HEK293 (cell line): ENCODE data around the gene DNAH5.

ENCODE experiments used
- CTCF ChIA-PET: fragments of 350-600 bp; formaldehyde crosslinking; extraction: SDS; loops from one replicate; lab custom pipeline; 2021; ENCODE audit warnings: antibody characterized with exemption; lab: Yijun Ruan, JAX
- POLR2A ChIA-PET: fragments of 300-600 bp; formaldehyde crosslinking; extraction: SDS; loops from one replicate; lab custom pipeline; 2020; ENCODE audit warnings: antibody characterized with exemption, inconsistent platforms; lab: Yijun Ruan, JAX
- H3K27ac ChIP-seq: fragments of 200-500 bp; sonication (Bioruptor generic); 2 replicates; pipeline ENCODE4 v1.5.1; 2014; ENCODE audit warnings: low read depth, low read length, control low read depth, inconsistent platforms; ENCODE audit errors: extremely low read depth
- H3K36me3 ChIP-seq, 2 experiments: fragments of 200-500 bp in 1 of 2; sonication (Bioruptor generic) in 1 of 2; 1 replicate in 1 of 2; 2 replicates in 1 of 2; pipeline ENCODE4 v1.5.1; 2014 to 2017; ENCODE audit warnings: inconsistent platforms in 2 of 2, low read length in 2 of 2; ENCODE audit not compliant: control insufficient read depth in 2 of 2, insufficient read depth in 1 of 2
- H3K4me1 ChIP-seq: fragments of 200-500 bp; sonication (Bioruptor generic); 2 replicates; pipeline ENCODE4 v1.5.1; 2014; ENCODE audit warnings: mild to moderate bottlenecking, low read length, inconsistent platforms; ENCODE audit not compliant: control insufficient read depth, insufficient read depth
- H3K4me3 ChIP-seq: 2 replicates; pipeline ENCODE4 v1.5.1; 2011; ENCODE audit warnings: low read depth, mild to moderate bottlenecking, control low read depth, low read length, moderate library complexity
- H3K9me3 ChIP-seq: fragments of 200-500 bp; sonication (Bioruptor generic); 2 replicates; pipeline ENCODE4 v1.5.1; 2014; ENCODE audit warnings: low read depth, low read length, inconsistent platforms; ENCODE audit not compliant: control insufficient read depth, insufficient read depth
- BCL11A ChIP-seq: fragments of 450-650 bp; formaldehyde crosslinking; IDR thresholded peaks from 2 replicates; pipeline ENCODE4 v1.5.1; 2016; ENCODE audit warnings: low read depth, missing biosample characterization, missing genetic modification characterization
- BCL11B ChIP-seq: fragments of 450-650 bp; formaldehyde crosslinking; IDR thresholded peaks from 2 replicates; pipeline ENCODE4 v1.5.1; 2016; ENCODE audit warnings: low read depth, missing biosample characterization, missing genetic modification characterization
- GLIS2 ChIP-seq: fragments of 450-650 bp; formaldehyde crosslinking; IDR thresholded peaks from 2 replicates; pipeline ENCODE4 v1.5.1; 2016; ENCODE audit warnings: missing biosample characterization, missing genetic modification characterization
- HOXA7 ChIP-seq: sonication (generic); formaldehyde crosslinking; IDR thresholded peaks from 2 replicates; pipeline ENCODE4 v1.8.1; 2022; ENCODE audit warnings: missing genetic modification reagents, borderline replicate concordance
- HOXC10 ChIP-seq: sonication (generic); formaldehyde crosslinking; IDR thresholded peaks from 2 replicates; pipeline ENCODE4 v1.8.1; 2023; ENCODE audit warnings: mild to moderate bottlenecking, missing genetic modification reagents
- HOXD13 ChIP-seq: sonication (generic); formaldehyde crosslinking; IDR thresholded peaks from 2 replicates; pipeline ENCODE4 v1.8.0; 2022; ENCODE audit warnings: missing genetic modification reagents, borderline replicate concordance
- RBAK ChIP-seq: fragments of 450-650 bp; formaldehyde crosslinking; IDR thresholded peaks from 2 replicates; pipeline ENCODE4 v1.5.1; 2016; ENCODE audit warnings: missing biosample characterization, missing genetic modification characterization
- SCRT1 ChIP-seq: fragments of 450-650 bp; formaldehyde crosslinking; IDR thresholded peaks from 2 replicates; pipeline ENCODE4 v1.5.1; 2016; ENCODE audit warnings: missing biosample characterization, missing genetic modification characterization, borderline replicate concordance
- ZBTB1 ChIP-seq: fragments of 450-650 bp; formaldehyde crosslinking; IDR thresholded peaks from 2 replicates; pipeline ENCODE4 v1.5.1; 2016; ENCODE audit warnings: missing biosample characterization, missing genetic modification characterization
- ZFP41 ChIP-seq: fragments of 450-650 bp; formaldehyde crosslinking; IDR thresholded peaks from 2 replicates; pipeline ENCODE4 v1.5.1; 2016; ENCODE audit warnings: missing biosample characterization, missing genetic modification characterization, borderline replicate concordance
- ZNF140 ChIP-seq: fragments of 450-650 bp; formaldehyde crosslinking; IDR thresholded peaks from 2 replicates; pipeline ENCODE4 v1.5.1; 2016; ENCODE audit warnings: missing biosample characterization, missing genetic modification characterization
- ZNF169 ChIP-seq: fragments of 450-650 bp; formaldehyde crosslinking; IDR thresholded peaks from 2 replicates; pipeline ENCODE4 v1.5.1; 2016; ENCODE audit warnings: missing biosample characterization, missing genetic modification characterization
- ZNF214 ChIP-seq: fragments of 450-650 bp; formaldehyde crosslinking; IDR thresholded peaks from 2 replicates; pipeline ENCODE4 v1.5.1; 2017; ENCODE audit warnings: missing biosample characterization, mild to moderate bottlenecking, missing genetic modification characterization, borderline replicate concordance
- ZNF292 ChIP-seq: fragments of 450-650 bp; formaldehyde crosslinking; IDR thresholded peaks from 2 replicates; pipeline ENCODE4 v1.5.1; 2016; ENCODE audit warnings: low read depth, missing biosample characterization, missing genetic modification characterization, borderline replicate concordance
- ZNF311 ChIP-seq: fragments of 450-650 bp; formaldehyde crosslinking; IDR thresholded peaks from 2 replicates; pipeline ENCODE4 v1.5.1; 2017; ENCODE audit warnings: missing biosample characterization, missing genetic modification characterization, borderline replicate concordance
- ZNF404 ChIP-seq: fragments of 450-650 bp; formaldehyde crosslinking; IDR thresholded peaks from 2 replicates; pipeline ENCODE4 v1.5.1; 2017; ENCODE audit warnings: missing biosample characterization, missing genetic modification characterization
- ZNF510 ChIP-seq: fragments of 450-650 bp; formaldehyde crosslinking; IDR thresholded peaks from 2 replicates; pipeline ENCODE4 v1.5.1; 2018; ENCODE audit warnings: mild to moderate bottlenecking, missing genetic modification characterization, missing biosample characterization; ENCODE audit not compliant: insufficient replicate concordance
- ZNF558 ChIP-seq: fragments of 450-650 bp; formaldehyde crosslinking; IDR thresholded peaks from 2 replicates; pipeline ENCODE4 v1.5.1; 2016; ENCODE audit warnings: missing biosample characterization, missing genetic modification characterization
- ZNF701 ChIP-seq: fragments of 450-650 bp; formaldehyde crosslinking; IDR thresholded peaks from 2 replicates; pipeline ENCODE4 v1.5.1; 2016; ENCODE audit warnings: missing biosample characterization, missing genetic modification characterization
- ZNF776 ChIP-seq: fragments of 450-650 bp; formaldehyde crosslinking; IDR thresholded peaks from 2 replicates; pipeline ENCODE4 v1.5.0; 2017; ENCODE audit warnings: missing biosample characterization, missing genetic modification characterization, borderline replicate concordance
- TF ChIP-seq, protein P1 (sequence below): fragments of 450-650 bp; formaldehyde crosslinking; IDR thresholded peaks from 2 replicates; pipeline ENCODE4 v1.5.1; 2016; ENCODE audit warnings: missing biosample characterization, missing genetic modification characterization, low read depth
- TF ChIP-seq, protein P2 (sequence below): fragments of 450-650 bp; formaldehyde crosslinking; IDR thresholded peaks from 2 replicates; pipeline ENCODE4; 2016; ENCODE audit warnings: missing biosample characterization, missing genetic modification characterization
- TF ChIP-seq, protein P3 (sequence below): fragments of 450-650 bp; formaldehyde crosslinking; IDR thresholded peaks from 2 replicates; pipeline ENCODE4 v1.5.1; 2016; ENCODE audit warnings: missing biosample characterization, missing genetic modification characterization
- TF ChIP-seq, protein P4 (sequence below): fragments of 450-650 bp; formaldehyde crosslinking; IDR thresholded peaks from 2 replicates; pipeline ENCODE4 v1.5.1; 2016; ENCODE audit warnings: missing biosample characterization, missing genetic modification characterization, low read depth
- TF ChIP-seq, protein P5 (sequence below): fragments of 450-650 bp; formaldehyde crosslinking; IDR thresholded peaks from 2 replicates; pipeline ENCODE4 v1.5.1; 2017; ENCODE audit warnings: missing biosample characterization, missing genetic modification characterization

Gene DNAH5

DNA sequence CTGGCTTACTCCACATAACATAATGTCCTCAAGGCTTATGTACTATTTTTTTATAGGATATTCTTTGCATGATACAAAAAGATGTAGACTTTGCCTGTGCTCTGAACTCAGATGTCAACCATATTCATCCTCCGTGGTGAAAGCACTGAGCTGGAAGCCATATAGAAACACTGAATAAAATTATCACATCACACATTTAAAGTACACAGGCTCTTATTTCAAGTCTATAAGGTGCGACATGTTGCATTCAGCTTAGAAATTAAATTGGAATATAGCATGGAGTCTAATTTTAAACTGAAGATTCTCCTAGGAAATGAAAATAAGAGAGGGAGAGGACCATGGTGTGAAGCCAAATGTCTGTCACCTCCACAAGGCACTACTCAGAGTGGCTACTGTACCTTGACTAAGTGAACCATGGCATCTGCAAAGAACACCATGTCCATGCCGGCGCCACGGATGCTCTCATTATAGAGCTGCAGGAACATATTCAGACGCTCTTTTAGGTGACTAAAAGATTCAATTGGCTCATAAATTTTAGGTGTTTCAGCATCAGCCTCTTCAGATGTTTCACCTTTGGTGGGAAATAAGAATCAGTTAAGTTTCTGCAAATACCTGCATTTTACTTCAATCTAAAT is 158.6 kb downstream of the DNAH5 start:
- CTCF ChIA-PET, result no interaction called here

DNA sequence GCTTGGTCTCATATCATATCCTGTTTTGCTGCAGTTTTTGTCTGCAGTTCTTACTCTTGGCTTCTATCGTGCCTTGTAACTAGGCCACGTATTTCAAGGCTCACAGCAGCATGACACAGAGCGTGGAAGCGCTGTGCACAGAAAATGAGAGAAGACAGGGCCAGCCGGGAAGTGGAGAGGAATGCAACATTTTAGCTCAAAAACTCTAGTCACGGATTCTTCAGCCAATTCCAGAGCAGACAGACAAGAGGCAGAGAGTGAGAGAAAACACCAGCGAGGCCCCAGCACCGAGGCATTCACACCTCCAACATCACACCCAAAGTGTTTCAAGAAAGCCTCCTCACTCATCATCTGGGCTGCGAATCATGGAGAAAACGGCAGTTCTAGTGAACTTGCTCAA is 160.8 kb downstream of the DNAH5 start:
- POLR2A ChIA-PET, result no interaction called here
- CTCF ChIA-PET, result interaction anchor here (0.6 kb wide), 1 partner anchor 1484 kb away, joined by 3 read pairs; no protein-coding TSS in a partner anchor
- Histone ChIP-seq H3K27ac (no peak overlapping the region), H3K9me3 (no peaks in the 10 kb centered on the region), H3K36me3 (no peaks in the 10 kb centered on the region), H3K4me1 (no peaks in the 10 kb centered on the region), H3K4me3 (no peak overlapping the region)
- no peak for TF ChIP-seq RBAK (tag by site-specific recombination)
- TF ChIP-seq, protein P1, sequence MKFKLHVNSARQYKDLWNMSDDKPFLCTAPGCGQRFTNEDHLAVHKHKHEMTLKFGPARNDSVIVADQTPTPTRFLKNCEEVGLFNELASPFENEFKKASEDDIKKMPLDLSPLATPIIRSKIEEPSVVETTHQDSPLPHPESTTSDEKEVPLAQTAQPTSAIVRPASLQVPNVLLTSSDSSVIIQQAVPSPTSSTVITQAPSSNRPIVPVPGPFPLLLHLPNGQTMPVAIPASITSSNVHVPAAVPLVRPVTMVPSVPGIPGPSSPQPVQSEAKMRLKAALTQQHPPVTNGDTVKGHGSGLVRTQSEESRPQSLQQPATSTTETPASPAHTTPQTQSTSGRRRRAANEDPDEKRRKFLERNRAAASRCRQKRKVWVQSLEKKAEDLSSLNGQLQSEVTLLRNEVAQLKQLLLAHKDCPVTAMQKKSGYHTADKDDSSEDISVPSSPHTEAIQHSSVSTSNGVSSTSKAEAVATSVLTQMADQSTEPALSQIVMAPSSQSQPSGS (tag by site-specific recombination), result no peak
- no peak for TF ChIP-seq BCL11A (tag by site-specific recombination)
- TF ChIP-seq, protein P2, sequence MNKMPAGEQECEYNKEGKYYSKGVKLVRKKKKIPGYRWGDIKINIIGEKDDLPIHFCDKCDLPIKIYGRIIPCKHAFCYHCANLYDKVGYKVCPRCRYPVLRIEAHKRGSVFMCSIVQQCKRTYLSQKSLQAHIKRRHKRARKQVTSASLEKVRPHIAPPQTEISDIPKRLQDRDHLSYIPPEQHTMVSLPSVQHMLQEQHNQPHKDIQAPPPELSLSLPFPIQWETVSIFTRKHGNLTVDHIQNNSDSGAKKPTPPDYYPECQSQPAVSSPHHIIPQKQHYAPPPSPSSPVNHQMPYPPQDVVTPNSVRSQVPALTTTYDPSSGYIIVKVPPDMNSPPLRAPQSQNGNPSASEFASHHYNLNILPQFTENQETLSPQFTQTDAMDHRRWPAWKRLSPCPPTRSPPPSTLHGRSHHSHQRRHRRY (tag by site-specific recombination), result no peak
- TF ChIP-seq ZNF404 (tag by site-specific recombination), result no peak
- no peak for TF ChIP-seq ZFP41
- TF ChIP-seq HOXA7, result no peak
- TF ChIP-seq ZNF311, result no peak
- TF ChIP-seq SCRT1 (tag by site-specific recombination), result no peak
- no peak for TF ChIP-seq ZNF510 (tag by site-specific recombination)
- TF ChIP-seq ZNF292 (tag by site-specific recombination), result no peak
- TF ChIP-seq BCL11B, result no peak

More for the DNA sequence above, 158.6 kb downstream of the DNAH5 start:
- no peaks in the 10 kb centered on the region for H3K4me1 ChIP-seq
- H3K27ac ChIP-seq, result no peak overlapping the region
- no peaks in the 10 kb centered on the region for H3K9me3 ChIP-seq
- TF ChIP-seq ZBTB1 (tag by site-specific recombination) (no peak), GLIS2 (tag by site-specific recombination) (no peak), ZNF292 (tag by site-specific recombination) (no peak), HOXC10 (CRISPR knock-in tag) (no peak), ZNF214 (tag by site-specific recombination) (no peak)
- TF ChIP-seq, protein P3, sequence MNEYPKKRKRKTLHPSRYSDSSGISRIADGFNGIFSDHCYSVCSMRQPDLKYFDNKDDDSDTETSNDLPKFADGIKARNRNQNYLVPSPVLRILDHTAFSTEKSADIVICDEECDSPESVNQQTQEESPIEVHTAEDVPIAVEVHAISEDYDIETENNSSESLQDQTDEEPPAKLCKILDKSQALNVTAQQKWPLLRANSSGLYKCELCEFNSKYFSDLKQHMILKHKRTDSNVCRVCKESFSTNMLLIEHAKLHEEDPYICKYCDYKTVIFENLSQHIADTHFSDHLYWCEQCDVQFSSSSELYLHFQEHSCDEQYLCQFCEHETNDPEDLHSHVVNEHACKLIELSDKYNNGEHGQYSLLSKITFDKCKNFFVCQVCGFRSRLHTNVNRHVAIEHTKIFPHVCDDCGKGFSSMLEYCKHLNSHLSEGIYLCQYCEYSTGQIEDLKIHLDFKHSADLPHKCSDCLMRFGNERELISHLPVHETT (tag by site-specific recombination), result no peak
- TF ChIP-seq, all 188 proteins: peak for 0
- POLR2A ChIA-PET, result no interaction called here
- Histone ChIP-seq H3K36me3 (no peaks in the 10 kb centered on the region), H3K4me3 (no peak overlapping the region)

DNA sequence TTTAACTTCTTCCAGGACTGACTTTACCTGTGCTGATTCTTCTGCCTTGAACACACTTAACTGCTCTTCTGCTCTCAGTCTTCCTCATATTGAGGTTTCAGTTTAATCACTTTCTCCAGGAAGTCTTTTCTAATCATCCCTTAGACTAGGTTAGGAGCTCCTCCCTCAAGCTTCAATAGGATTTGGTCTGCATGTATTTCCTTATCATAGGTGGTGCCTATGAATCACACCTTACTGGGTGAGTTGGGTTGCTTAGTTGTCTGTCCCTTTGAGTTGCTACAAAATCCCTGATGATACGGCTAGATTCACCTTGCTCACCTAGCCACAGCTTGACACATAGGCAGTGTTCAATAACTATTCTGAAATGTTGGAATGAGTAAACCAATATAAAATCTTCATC is 164.4 kb downstream of the DNAH5 start:
- no peaks in the 10 kb centered on the region for H3K9me3 ChIP-seq
- ChIA-PET CTCF (no interaction called here), POLR2A (no interaction called here)
- no peak overlapping the region for H3K27ac ChIP-seq
- no peak overlapping the region for H3K4me3 ChIP-seq
- H3K36me3 ChIP-seq, result no peaks in the 10 kb centered on the region
- no peaks in the 10 kb centered on the region for H3K4me1 ChIP-seq
- TF ChIP-seq ZNF776 (tag by site-specific recombination) (no peak), BCL11A (tag by site-specific recombination) (no peak), ZNF701 (no peak), ZNF558 (tag by site-specific recombination) (no peak), HOXD13 (CRISPR knock-in tag) (no peak), ZNF140 (tag by site-specific recombination) (no peak), ZNF292 (tag by site-specific recombination) (no peak), ZNF169 (tag by site-specific recombination) (no peak)
- TF ChIP-seq, protein P4, sequence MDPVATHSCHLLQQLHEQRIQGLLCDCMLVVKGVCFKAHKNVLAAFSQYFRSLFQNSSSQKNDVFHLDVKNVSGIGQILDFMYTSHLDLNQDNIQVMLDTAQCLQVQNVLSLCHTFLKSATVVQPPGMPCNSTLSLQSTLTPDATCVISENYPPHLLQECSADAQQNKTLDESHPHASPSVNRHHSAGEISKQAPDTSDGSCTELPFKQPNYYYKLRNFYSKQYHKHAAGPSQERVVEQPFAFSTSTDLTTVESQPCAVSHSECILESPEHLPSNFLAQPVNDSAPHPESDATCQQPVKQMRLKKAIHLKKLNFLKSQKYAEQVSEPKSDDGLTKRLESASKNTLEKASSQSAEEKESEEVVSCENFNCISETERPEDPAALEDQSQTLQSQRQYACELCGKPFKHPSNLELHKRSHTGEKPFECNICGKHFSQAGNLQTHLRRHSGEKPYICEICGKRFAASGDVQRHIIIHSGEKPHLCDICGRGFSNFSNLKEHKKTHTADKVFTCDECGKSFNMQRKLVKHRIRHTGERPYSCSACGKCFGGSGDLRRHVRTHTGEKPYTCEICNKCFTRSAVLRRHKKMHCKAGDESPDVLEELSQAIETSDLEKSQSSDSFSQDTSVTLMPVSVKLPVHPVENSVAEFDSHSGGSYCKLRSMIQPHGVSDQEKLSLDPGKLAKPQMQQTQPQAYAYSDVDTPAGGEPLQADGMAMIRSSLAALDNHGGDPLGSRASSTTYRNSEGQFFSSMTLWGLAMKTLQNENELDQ (tag by site-specific recombination), result no peak
- TF ChIP-seq, protein P5, sequence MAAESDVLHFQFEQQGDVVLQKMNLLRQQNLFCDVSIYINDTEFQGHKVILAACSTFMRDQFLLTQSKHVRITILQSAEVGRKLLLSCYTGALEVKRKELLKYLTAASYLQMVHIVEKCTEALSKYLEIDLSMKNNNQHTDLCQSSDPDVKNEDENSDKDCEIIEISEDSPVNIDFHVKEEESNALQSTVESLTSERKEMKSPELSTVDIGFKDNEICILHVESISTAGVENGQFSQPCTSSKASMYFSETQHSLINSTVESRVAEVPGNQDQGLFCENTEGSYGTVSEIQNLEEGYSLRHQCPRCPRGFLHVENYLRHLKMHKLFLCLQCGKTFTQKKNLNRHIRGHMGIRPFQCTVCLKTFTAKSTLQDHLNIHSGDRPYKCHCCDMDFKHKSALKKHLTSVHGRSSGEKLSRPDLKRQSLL (tag by site-specific recombination), result no peak
